ENCODE measurements around the gene GNAQ. TPM values are rescaled to one million over a fixed set of nuclear protein-coding genes. Genes with fewer than 3 reads are reported as not detected.
A peak's percentile ranks its signal among the peaks of the same experiment; 100 is the strongest.
"Not testable (repeated sequence)": the region's sequence is repeated elsewhere in the genome, so short reads cannot be mapped to it uniquely, and the experiment has no call there.

GNAQ gene
- total and polyA plus RNA-seq, 9 donors, result 22.0 to 72.2 (median 53.1) TPM

- H3K36me3 ChIP-seq, result no peaks in the 10 kb centered on the region
- intact Hi-C loops (cut with DNase I), result loop anchor here in 1 of 4 donors (5.0 kb wide), 1 partner anchor 529 kb away; no protein-coding TSS in a partner anchor
- TF ChIP-seq CTCF (IDR thresholded peaks at IDR 0.05), result no peak
- TF ChIP-seq POLR2A (IDR thresholded peaks at IDR 0.05), result no peak
- no peak for TF ChIP-seq EP300 (IDR thresholded peaks at IDR 0.05)
Observed at GRCh38 chr9:77726289-77726688, 305.3 kb downstream of the GNAQ start.

DNA sequence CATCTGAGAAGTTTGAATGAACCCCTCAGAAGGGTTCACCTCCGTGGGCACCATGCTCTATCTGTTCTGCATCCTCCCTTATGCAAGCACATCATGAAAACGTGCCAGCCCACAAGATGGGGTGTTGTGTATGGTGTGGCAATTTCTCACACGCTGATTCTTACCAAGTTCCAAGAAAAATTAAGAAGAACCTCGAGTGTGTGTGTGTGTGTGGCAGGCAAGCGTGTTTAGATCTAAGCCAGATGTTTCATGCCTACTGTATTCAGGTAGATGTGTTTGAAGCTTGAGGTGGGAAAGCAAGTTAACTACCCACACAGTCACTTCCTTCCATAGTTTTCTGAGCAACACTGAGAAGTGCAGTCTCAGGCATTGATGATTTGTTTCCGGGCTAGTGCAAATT lies 305.8 kb downstream of the GNAQ start:
- TF ChIP-seq POLR2A (IDR thresholded peaks at IDR 0.05) (no peak), EP300 (IDR thresholded peaks at IDR 0.05) (no peak), CTCF (IDR thresholded peaks at IDR 0.05) (no peak)
- WGBS, 3 donors, result 83 to 86% (median 84%) methylated on average over 6 of the region's 6 CpGs
- no peaks in the 10 kb centered on the region for H3K27me3 ChIP-seq
- DNase-seq, result no peak
- peaks cover 7% of the 10 kb centered on the region for H3K4me1 ChIP-seq (ENCODE audit: insufficient read depth)
- no peaks in the 10 kb centered on the region for H3K36me3 ChIP-seq
- H3K27ac ChIP-seq, result no peak overlapping the region
- H3K9me3 ChIP-seq, result no peaks in the 10 kb centered on the region
- no peak overlapping the region for H3K4me3 ChIP-seq
- intact Hi-C loops (cut with DNase I), result loop anchor here in 1 of 4 donors (5.0 kb wide), 1 partner anchor 529 kb away; no protein-coding TSS in a partner anchor

More at GRCh38 chr9:77726289-77726688, 305.3 kb downstream of the GNAQ start:
- Histone ChIP-seq H3K4me3 (no peak overlapping the region), H3K9me3 (no peaks in the 10 kb centered on the region), H3K27me3 (no peaks in the 10 kb centered on the region), H3K27ac (no peak overlapping the region), H3K4me1 (ENCODE audit: insufficient read depth) (peaks cover 4% of the 10 kb centered on the region)
- DNase-seq, result no peak

GRCh38 chr9:77725046-77725694 lies 306.4 kb downstream of the GNAQ start:
- no peak overlapping the region for H3K27ac ChIP-seq
- H3K9me3 ChIP-seq, result no peaks in the 10 kb centered on the region
- peaks cover 7% of the 10 kb centered on the region for H3K4me1 ChIP-seq (ENCODE audit: insufficient read depth)
- no peaks in the 10 kb centered on the region for H3K27me3 ChIP-seq
- 46 to 48% (median 47%) methylated on average over 2 of the region's 2 CpGs for WGBS, 3 donors
- TF ChIP-seq CTCF (IDR thresholded peaks at IDR 0.05) (no peak), EP300 (IDR thresholded peaks at IDR 0.05) (no peak), POLR2A (IDR thresholded peaks at IDR 0.05) (no peak)
- H3K36me3 ChIP-seq, result no peaks in the 10 kb centered on the region
- DNase-seq, result no peak
- no peak overlapping the region for H3K4me3 ChIP-seq
- intact Hi-C loops (cut with DNase I), result loop anchor here in 1 of 4 donors (5.0 kb wide), 1 partner anchor 528 kb away; no protein-coding TSS in a partner anchor

DNA sequence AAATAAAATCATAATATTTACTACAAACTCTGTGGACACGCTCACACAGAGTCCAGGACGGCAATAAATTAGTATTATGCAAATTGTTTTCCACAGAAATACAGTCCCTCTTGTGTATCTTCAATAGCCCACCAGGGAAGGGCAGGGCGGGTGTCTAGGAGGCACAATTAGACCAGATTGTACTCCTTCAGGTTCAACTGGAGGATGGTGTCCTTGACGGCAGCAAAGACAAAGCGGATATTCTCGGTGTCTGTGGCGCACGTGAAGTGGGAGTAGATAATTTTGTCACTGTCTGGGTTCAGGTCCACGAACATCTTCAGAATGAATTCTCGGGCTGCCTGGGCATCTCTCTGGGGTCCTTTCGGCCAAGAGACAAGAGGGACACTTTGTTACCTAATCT lies 310.5 kb downstream of the GNAQ start:
- H3K27ac ChIP-seq, result peak overlapping the region in 1 of 2 donors; percentile 67

DNA sequence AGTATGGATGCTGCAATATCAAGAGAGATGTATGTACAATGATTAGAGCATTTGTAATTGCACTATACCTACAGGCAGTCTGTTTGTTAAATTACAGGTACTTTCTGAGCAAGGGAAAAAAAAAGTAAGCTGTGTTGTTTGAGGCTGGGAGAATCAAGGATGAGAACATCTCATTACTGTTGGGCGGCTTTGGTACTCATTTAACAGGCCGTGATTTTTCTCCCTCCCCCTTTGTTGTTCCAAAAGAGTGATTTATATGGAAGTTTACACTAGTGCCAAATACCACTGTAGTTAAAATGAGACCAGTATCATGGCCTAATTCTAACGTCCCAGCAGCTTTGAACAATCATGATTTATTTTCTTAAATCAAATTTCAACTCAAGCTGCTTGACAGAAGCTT lies 312.3 kb downstream of the GNAQ start:
- no peak for TF ChIP-seq EP300 (IDR thresholded peaks at IDR 0.05)
- TF ChIP-seq POLR2A (IDR thresholded peaks at IDR 0.05), result no peak
- TF ChIP-seq CTCF (IDR thresholded peaks at IDR 0.05), result no peak
- peaks cover 11% of the 10 kb centered on the region for H3K4me1 ChIP-seq (ENCODE audit: insufficient read depth)
- H3K9me3 ChIP-seq, result no peaks in the 10 kb centered on the region
- H3K27me3 ChIP-seq, result no peaks in the 10 kb centered on the region
- no peak overlapping the region for H3K4me3 ChIP-seq
- intact Hi-C loops (cut with DNase I), result no loop called here
- DNase-seq, result no peak
- H3K36me3 ChIP-seq, result no peaks in the 10 kb centered on the region
- no peak overlapping the region for H3K27ac ChIP-seq
- WGBS, 3 donors, result 45 to 55% (median 52%) methylated on average over 3 of the region's 3 CpGs

More for the DNA sequence above, 310.5 kb downstream of the GNAQ start:
- H3K9me3 ChIP-seq; H3K4me3 ChIP-seq; intact Hi-C loops (cut with DNase I); H3K36me3 ChIP-seq; H3K27me3 ChIP-seq: not testable (repeated sequence)
- peaks cover 11% of the 10 kb centered on the region for H3K4me1 ChIP-seq (ENCODE audit: insufficient read depth)
- peak in 2 of 5 donors; percentile 35 to 48 for DNase-seq
- WGBS, 3 donors, result 20 to 44% (median 31%) methylated on average over 11 of the region's 11 CpGs

DNA sequence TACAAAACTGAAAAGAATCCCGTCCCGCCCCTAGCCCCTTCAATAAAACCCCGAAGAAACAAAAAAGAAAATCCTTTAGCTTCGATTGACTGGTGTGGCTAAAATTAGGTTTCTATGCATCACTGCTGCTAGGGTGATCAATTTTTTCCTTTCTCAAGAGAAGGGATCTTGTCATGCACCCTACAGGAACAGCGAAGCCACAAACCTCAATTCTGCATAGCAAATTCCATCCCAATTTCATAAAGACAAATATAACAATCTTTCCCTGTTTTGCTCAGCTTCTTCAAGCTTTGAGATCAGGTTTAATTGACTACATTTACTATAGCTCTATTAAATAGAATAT lies 313.3 kb downstream of the GNAQ start:
- H3K27me3 ChIP-seq; H3K9me3 ChIP-seq; intact Hi-C loops (cut with DNase I); H3K36me3 ChIP-seq; DNase-seq; H3K4me3 ChIP-seq: not testable (repeated sequence)
- H3K27ac ChIP-seq, result peak overlapping the region in 1 of 2 donors; percentile 21
- H3K4me1 ChIP-seq (ENCODE audit: insufficient read depth), result peaks cover 18% of the 10 kb centered on the region
- 58 to 82% (median 59%) methylated on average over 5 of the region's 5 CpGs for WGBS, 3 donors

- WGBS, 3 donors, result 44 to 52% (median 51%) methylated on average over 4 to 5 of the region's 5 CpGs
- intact Hi-C loops (cut with DNase I); DNase-seq; H3K9me3 ChIP-seq; H3K4me3 ChIP-seq; H3K36me3 ChIP-seq; H3K27me3 ChIP-seq: not testable (repeated sequence)
- peaks cover 19% of the 10 kb centered on the region for H3K4me1 ChIP-seq (ENCODE audit: insufficient read depth)
- H3K27ac ChIP-seq, result peak overlapping the region in 1 of 2 donors; percentile 21
Observed at GRCh38 chr9:77717608-77718297, 313.9 kb downstream of the GNAQ start.
